Tibial nerve (tissue), 4 donors: Measurements from ENCODE around the gene BMPR1B.

ENCODE experiments used
- EP300 ChIP-seq, 2 donors: sonication (generic); formaldehyde crosslinking; IDR thresholded peaks; one replicate each; pipeline ENCODE4 v1.6.1; 2017; ENCODE audit warnings: antibody characterized with exemption in 2 of 2, mild to moderate bottlenecking in 1 of 2
- POLR2A ChIP-seq, 2 donors: fragments of 450-650 bp; IDR thresholded peaks; one replicate each; pipeline ENCODE4 v1.6.1; 2017; ENCODE audit warnings: antibody characterized with exemption in 2 of 2, mild to moderate bottlenecking in 2 of 2, moderate library complexity in 2 of 2
- TF ChIP-seq, protein P1 (sequence below), 5 experiments: fragments of 200-600 bp in 3 of 5; fragments of 450-650 bp in 2 of 5; sonication (generic) in 3 of 5; IDR thresholded peaks; one replicate each; pipeline ENCODE4 v1.5.1; 2016 to 2019; ENCODE audit warnings: antibody characterized with exemption in 5 of 5, mild to moderate bottlenecking in 3 of 5, moderate library complexity in 2 of 5

- TF ChIP-seq, protein P1, sequence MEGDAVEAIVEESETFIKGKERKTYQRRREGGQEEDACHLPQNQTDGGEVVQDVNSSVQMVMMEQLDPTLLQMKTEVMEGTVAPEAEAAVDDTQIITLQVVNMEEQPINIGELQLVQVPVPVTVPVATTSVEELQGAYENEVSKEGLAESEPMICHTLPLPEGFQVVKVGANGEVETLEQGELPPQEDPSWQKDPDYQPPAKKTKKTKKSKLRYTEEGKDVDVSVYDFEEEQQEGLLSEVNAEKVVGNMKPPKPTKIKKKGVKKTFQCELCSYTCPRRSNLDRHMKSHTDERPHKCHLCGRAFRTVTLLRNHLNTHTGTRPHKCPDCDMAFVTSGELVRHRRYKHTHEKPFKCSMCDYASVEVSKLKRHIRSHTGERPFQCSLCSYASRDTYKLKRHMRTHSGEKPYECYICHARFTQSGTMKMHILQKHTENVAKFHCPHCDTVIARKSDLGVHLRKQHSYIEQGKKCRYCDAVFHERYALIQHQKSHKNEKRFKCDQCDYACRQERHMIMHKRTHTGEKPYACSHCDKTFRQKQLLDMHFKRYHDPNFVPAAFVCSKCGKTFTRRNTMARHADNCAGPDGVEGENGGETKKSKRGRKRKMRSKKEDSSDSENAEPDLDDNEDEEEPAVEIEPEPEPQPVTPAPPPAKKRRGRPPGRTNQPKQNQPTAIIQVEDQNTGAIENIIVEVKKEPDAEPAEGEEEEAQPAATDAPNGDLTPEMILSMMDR (IDR thresholded peaks at IDR 0.05), result no peak
- TF ChIP-seq POLR2A (IDR thresholded peaks at IDR 0.05), result no peak
- no peak for TF ChIP-seq EP300 (IDR thresholded peaks at IDR 0.05)
Observed at GRCh38 chr4:94890579-94890978, 132.8 kb downstream of the BMPR1B start.
